ENCODE data around the gene ACSS3.
"Not testable (repeated sequence)": the region's sequence is repeated elsewhere in the genome, so short reads cannot be mapped to it uniquely, and the experiment has no call there.

The ACSS3 gene, protein sequence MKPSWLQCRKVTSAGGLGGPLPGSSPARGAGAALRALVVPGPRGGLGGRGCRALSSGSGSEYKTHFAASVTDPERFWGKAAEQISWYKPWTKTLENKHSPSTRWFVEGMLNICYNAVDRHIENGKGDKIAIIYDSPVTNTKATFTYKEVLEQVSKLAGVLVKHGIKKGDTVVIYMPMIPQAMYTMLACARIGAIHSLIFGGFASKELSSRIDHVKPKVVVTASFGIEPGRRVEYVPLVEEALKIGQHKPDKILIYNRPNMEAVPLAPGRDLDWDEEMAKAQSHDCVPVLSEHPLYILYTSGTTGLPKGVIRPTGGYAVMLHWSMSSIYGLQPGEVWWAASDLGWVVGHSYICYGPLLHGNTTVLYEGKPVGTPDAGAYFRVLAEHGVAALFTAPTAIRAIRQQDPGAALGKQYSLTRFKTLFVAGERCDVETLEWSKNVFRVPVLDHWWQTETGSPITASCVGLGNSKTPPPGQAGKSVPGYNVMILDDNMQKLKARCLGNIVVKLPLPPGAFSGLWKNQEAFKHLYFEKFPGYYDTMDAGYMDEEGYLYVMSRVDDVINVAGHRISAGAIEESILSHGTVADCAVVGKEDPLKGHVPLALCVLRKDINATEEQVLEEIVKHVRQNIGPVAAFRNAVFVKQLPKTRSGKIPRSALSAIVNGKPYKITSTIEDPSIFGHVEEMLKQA

DNA sequence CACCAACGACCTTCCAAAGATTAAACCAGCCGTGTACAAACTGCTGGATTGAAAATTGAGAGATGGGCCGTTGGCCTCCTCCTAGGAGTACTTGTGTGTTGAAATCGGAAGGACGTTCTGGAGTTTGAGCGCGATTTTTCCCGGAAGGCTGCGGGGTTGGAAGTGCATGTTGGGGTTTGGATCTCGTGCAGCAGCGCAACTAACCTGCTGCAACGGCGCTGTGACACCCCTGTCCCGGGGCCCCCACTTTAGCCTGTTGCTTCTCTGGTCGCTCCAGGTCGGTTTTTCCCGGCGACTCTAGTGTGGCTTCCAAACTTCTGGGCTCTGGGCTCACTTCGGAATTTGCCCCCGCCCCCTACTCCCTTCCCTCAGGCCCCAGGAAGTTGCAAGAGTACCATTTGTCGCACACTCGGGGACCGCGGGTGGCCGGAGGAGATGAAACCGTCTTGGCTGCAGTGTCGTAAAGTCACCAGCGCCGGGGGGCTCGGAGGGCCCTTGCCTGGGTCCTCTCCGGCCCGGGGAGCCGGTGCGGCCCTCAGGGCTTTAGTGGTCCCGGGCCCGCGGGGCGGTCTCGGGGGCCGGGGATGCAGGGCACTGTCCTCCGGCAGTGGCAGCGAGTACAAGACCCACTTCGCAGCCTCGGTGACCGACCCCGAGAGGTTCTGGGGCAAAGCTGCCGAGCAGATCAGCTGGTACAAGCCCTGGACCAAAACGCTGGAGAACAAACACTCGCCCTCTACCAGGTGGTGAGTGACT, at the start of gene ACSS3:
TSS of gene ACSS3 (plus strand) at position 394 of the 756 bp plus-strand sequence. CDS start at position 436, 42 bp downstream.
- no peak for DNase-seq

DNA sequence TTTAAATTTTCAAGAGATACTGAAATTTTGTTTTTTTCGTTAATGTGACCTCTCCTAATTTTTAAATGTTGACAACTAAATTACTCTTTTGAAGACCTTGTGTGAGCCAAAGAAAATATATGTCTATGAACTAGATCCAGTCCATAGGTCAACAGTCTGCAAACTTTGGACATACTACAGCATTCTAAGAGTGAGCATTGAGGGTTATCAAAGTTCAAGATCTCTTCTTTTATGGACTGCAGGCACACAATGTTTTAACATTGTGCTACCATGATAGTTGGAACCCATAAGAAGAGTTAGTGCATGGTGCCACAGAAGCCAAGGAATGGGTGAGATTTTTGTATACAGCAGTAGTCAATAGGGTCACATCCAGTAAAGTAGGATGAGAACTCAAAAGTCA, 43.0 kb upstream of the ACSS3 start:
- DNase-seq: no peak

DNA sequence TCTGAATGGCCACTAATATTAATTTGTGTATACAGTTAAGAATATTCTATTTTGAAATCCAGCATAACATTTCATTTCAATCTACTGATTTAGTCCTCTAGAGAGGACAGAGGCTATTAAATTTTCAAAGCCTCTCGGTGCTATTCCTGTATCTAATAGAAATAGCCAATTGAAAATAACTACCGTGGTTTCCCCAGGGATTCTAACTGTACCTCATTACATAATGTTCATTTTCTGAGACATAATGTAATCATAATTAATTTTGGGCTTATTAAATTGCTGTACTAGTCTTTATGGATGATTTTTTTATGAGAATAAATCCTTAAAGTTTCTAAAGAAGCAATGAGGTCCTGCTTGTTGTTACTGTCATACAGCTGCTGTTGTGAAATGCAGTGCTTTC, 38.6 kb upstream of the ACSS3 start:
- DNase-seq: no peak

DNA sequence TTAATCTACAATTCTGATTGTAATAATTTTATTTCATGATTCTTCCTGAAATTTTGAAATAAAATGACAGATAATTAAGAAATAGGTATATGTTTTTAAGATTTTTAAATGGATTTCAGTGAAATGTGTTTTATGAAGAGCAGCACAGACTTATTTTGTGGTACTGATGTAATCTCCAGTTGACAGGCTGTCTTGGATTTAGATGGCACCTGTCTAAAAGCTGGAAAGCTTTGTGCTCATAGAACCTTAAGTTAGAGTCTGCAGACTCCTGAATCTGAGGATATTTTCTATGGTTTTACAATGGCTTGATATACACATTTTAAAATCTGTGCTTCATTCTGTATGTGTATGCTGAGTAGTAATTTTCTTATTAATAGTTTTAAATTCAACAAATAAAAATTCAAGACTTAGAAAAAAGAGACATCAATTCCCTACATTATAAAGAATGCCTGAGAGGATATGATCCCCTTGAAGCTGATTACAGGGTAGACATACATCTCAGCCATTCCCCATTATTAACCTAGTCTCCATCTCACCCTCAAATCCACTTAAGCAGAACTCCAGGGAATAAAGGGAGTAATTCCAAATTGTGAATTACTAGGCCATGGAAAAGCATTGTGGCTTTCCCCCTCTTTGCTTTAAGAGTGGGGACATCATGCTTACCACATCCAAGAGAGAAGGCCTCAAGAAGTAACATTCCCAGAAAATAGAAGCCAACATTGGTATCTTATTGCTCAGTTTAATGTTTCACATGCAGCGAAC, 33.7 kb upstream of the ACSS3 start:
- no peak for DNase-seq

DNA sequence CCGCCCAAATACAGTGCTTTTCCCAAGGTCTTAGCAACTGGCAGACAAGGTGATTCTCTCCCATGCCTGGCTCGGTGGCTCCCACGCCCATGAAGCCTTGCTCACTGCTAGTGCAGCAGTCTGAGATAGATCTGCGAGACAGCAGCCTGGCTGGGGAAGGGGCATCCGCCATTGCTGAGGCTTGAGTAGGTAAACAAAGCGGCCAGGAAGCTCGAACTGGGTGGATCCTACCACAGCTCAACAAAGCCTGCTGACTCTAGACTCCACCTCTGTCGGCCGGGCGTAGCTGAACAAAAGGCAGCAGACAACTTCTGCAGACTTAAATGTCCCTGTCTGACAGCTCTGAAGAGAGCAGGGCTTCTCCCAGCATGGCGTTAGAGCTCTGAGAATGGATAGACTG, 12.9 kb upstream of the ACSS3 start:
- DNase-seq: not testable (repeated sequence)

DNA sequence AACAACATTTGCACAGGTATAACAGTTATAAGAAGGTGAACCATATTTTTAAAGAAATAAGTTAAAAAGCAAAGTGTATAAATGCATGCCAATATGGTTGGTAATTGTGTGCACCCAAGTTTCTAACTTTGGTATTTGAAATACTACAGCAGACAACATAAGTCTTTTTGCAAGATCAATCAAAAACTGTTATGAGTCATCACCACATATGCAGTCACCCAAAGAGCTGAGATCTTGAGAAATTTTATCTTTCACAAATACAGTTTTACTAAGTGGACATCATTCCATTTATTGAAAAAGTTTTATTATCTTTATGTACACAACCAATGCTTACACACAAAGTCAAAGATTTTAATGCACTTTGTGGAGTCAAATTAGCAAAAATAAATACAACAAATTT, 7.0 kb upstream of the ACSS3 start:
- no peak for DNase-seq

DNA sequence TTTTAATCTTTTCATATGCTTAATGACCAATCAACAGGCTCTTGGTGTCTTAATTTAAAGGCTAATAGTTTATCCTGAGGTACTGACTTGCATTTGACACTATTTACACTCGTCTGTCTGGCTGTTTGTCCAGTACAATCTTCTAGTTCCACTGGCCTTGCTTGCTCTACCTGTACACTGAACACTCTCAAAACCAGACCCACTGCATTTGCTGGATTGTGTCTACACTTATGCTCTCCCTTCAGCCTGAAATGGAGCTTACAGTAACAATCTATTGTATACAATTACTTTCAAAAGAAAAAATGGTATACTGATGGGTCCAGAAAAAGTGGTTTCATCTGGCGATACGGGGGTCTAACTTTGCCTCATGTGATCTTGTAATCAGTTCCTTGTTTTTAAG, 2.3 kb upstream of the ACSS3 start:
- no peak for DNase-seq

DNA sequence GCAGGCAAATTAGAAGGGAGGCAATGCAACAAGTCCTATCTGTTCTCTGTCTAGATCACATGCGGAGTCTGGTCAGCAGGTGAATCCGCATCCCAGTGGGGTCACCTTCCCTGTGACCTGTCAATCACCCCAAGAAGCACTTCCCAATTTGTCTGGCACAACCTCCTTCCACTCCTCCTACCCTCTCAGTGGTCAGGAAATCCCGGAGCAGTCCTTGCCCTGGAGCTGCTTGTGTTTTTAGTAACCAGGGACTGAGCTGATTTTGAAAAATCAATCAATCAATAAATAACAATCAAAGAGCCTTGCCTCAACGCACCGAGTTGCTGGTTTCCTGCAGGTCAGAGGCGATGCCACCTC, 572 bp upstream of the ACSS3 start:
- no peak for DNase-seq

DNA sequence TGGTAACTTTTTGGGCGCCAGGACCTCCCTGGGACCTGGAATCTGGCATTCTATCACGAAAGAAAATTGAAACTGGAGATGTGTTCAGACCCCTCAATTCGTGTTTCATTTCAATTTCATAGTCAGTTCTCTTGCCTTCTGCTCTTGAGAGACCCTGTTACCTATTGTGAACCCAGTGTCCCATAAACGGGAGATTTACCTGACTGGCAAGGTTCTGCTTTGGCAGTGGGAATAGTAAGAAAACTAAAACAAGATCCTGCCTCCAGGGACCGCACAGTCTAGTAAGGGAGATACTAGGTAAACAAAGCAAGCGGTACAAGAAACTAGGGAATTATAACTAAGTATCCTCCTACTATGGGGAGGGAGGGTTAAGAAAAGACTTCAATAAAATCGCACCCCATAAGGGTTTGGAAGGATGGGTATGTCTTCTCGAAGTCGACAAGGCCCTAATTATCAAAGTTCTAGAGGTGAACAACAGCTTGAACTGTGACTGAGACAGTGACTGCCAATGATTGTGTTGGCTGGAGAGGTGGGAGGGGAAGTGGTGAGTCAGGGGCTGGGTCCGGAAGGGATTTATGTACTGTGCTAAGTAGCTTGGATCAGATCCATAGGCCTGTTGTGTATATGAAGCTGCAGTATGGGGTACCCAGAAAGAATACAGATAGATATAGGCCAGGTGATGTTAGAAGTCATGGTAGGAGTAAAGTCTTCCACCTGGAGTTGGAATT, 754 bp downstream of the ACSS3 start:
- no peak for DNase-seq

DNA sequence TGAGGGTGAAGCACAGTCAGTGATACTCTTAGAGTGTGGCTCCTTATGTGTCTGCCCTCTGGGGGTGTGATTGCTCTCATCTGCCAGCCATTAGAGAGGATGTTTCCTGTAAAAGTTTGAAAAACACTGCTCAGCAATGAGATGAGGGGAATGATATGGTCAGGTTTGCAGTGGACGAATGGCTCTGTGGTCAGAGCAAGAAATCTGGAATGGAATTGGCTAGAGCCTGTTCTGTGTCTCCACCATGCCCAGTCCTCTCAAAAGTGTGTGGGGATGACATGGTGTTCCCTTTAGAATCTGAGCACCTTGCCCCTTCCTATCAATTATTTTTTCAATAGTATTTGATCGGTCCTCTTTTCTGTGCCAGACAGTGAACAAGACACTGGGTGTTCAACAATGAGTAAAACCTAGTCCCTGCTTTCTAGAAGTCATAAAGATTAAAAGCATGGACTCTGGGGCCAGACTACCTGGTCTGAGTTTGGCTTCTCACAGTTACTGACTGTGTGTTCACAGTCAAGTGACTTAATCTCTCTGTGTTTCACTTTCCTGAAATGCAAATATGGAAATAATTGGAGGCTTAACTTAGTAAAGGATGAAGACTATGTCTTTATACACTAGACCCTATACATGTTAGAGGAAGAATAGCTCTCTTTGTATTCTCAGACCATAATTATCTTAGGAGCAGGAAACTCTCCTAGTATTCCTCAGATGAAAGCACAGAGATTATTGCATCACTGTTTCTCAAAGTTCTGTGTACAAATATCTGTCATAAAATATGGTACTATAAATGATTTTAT, 1.6 kb downstream of the ACSS3 start:
- DNase-seq: no peak

DNA sequence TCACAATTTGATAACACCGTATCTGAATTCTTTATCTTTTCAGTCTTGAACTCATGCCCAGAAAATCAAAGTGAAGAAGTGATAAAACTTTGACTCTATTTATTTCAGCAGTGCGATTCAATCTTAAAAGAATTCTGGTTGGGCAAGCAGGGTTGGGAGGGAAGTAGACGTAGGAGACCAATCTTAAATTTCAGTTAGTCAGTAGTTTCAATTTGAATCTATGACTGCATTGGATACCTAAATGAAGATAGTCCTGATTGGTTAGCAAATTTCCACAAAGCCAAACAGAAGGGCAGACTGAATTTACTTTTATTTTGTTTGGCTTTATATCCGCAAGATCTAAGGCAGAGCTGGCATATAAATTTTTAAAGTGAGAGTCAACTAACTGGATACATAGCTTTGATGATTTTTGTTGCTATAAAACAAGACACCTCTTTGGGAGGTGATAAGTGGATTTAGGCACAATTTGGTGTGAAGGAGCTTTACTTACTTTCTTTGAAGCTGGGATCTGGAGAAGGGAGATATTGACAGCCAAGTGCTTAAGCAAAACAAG, 2.6 kb downstream of the ACSS3 start:
- no peak for DNase-seq

DNA sequence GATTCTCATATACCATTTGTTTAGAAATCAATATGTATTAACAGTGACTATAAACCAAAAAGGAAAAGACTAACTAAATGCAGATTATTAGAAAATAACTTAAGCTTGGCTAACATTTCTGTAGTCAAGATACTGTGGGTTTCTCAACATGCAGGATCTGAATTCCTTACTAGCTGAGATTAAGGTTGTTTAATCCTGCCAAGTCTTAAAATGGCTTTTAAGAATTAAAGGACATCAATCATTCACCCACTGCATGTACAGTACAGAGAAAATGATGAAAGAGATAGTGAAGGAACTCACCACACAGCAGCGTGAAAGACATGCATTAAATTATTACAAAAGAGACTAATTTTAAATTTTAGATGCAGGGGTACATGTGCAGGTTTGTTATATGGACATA, 3.8 kb downstream of the ACSS3 start:
- DNase-seq: no peak

DNA sequence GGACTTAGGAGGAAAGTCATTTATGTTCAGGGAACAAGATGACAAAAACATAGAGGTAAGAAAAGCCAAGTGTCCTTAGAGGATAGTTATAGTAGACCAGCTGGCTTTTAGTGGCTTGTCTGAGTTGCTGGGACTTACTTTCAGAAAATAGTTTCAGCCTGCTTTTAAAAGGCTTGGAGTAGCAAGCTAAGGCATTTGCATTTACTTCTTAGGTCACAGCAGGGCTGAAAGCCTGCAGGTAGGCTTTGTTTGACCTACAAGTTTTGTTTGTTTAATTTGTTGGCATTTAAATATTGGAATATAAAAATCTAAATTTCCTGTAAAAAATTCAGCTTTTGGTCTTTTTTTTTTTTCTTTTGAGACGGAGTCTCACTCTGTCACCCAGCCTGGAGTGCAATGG, 5.1 kb downstream of the ACSS3 start:
- no peak for DNase-seq

DNA sequence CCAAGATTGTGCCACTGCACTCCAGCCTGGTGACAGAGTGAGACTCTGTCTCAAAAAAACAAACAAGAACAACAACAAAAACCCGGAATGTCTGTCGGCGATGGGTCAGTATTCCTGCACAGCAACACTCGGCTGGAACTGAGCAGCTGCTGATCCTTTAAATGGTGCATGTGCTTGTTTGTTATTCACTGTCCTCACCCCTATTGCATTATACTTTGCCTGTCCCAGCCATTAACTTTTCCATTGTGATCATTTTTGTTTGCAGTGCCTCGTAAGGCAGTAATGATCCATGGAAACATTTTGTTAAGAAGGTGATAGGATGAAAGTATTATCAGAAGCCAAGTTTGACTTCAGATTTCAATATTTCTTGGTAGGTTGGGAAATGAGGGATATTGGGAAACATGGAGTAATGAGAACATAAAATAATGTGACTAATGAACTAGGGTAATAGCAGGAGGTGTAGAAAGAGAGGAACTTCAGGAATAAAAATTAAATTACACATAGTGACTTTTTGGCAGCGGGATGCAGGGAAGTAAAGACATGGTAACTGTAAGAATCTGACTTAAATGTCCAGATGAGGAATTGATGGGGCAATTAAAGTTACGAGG, 6.1 kb downstream of the ACSS3 start:
- DNase-seq: no peak

DNA sequence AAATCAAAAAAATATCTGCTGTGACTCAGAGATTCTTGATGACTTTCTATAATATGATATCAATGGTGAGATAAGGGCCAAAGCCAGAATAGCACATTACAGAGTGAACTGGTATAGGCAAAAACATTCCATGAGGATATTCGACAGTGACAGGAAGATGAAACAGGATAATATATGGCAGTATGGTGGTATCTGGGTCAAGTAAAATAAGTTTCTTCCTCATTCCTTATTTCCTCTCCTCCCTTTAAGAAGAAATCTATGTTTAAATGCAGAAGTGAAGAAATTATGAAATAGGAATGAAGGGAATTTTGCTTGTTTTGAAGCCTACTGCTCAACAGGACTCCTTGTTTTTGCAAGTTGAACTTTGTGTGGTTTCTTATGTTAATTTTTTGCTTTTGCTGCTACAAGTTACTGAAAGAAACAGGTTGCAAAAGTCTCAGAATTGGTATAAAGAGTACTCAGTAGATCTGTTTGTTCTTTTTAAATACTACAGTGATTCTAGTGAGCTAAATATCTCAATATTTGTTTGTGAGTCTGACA, 7.0 kb downstream of the ACSS3 start:
- DNase-seq: no peak

DNA sequence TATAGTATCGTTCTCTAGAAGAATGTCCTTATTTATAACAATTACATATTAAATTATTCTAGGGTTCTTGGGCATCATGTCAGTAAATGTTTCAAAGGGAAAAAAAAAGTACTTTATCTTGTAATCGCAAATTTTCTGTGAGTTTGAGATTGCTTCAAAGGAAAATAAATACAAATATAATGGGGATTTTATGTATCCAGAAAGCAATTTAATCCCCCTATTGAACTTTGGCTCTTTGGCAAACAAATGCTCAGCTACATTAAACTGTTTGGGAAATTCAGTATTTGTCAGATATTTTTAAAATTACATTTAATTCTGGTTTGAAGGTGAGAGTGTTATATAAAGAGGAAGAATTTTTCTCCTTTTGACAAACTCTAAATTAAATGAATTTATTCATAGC, 8.0 kb downstream of the ACSS3 start:
- no peak for DNase-seq

DNA sequence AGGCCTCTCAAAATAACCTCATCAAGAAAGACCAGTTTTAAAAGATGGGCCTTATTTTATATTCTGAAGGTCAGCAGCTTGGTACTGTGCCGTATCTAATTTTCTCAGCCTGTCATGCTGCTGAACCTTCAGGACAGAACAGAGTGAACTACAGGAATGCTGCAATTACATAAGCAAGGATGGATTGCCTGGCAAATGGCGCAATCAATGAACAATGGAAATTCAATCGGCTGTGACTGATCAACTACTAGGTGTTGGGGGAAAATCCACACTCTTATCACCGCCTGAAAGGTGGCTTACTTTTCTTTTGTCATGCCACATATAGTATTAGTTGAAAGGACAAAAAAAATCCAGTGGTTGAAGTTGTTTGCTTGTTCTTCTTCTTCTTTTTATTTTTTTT, 8.5 kb downstream of the ACSS3 start:
- no peak for DNase-seq

DNA sequence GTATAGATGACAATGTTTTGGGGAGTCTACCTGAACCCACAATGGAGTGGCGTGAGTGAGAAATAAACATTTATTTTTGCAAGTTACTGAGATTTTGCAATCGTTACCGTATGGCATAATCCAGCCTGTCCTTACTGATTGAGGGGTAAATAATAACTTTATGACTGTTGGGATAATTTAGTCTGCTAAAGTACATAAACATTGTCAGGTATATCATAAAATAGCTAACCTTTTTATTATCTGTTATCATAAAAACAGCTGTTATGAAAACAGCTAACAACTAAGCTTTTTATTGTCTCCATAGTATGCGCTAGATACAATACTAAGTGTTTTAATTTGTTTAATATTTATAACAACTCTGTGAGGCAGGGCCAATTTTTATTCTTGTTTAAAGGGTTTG, 10.3 kb downstream of the ACSS3 start:
- no peak for DNase-seq

DNA sequence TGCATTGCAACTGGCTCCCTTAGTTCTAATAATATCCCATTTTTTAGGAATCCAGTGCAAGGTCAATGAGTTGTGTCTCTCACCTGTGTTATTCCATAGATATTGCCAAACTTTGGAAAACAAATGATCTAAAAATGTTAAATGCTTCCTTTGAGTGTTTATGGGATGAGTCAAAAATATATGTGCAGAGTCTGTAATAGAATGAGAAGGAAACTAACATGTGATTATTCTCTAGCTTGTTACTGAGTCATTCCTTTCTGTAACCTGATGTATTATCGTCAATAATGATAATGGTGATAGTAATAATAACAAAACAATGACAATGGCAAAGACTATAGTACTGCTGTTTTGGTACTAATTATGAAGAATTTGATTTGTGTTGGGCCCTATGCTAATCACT, 11.5 kb downstream of the ACSS3 start:
- no peak for DNase-seq

DNA sequence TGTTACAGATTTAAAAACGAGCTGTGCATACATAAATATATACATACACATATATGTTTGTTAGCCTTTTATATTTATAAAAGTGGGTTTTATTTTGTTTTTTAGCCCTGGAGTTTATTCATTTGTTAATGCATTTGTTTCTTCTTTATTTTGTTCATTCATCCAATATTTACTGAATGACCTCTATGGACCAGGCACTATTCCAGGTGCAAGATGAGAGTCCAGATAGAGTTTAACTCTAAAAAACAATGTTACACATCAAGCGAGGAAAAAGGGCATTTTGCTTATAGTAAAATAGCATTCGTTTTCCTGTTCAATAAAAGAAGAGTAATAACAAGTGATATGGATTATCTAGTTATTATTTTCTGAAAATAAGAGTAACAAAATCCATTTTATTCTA, 14.2 kb downstream of the ACSS3 start:
- DNase-seq: no peak
